22Rv1 (cell line): ENCODE results near the gene QSER1.
A peak's percentile ranks its signal among the peaks of the same experiment; 100 is the strongest.
"Not testable (repeated sequence)": the region's sequence is repeated elsewhere in the genome, so short reads cannot be mapped to it uniquely, and the experiment has no call there.

ENCODE experiments used
- H3K27ac ChIP-seq: fragments of 450-650 bp; 2 replicates; pipeline ENCODE4 v1.5.1; 2017
- CTCF ChIP-seq: fragments of 450-650 bp; IDR thresholded peaks from 2 replicates; pipeline ENCODE4 v1.5.1; 2017; ENCODE audit warnings: mild to moderate bottlenecking
- ZFX ChIP-seq: fragments of 450-650 bp; IDR thresholded peaks from 2 replicates; pipeline ENCODE4 v1.6.1; 2017; ENCODE audit warnings: antibody characterized with exemption, borderline replicate concordance

Gene QSER1

GRCh38 chr11:32884770-32885384 is 7.7 kb upstream of the QSER1 start:
- no peak overlapping the region for H3K27ac ChIP-seq
- TF ChIP-seq CTCF = peak; percentile 62
- no peak for TF ChIP-seq ZFX

- TF ChIP-seq CTCF = no peak
- TF ChIP-seq ZFX = no peak
- no peak overlapping the region for H3K27ac ChIP-seq
Measured at GRCh38 chr11:32885556-32885955, 7.1 kb upstream of the QSER1 start.

GRCh38 chr11:32886180-32886579 is 6.4 kb upstream of the QSER1 start:
- TF ChIP-seq CTCF = no peak
- no peak for TF ChIP-seq ZFX
- H3K27ac ChIP-seq = no peak overlapping the region

- not testable (repeated sequence) for H3K27ac ChIP-seq
Measured at GRCh38 chr11:32887707-32888383, 4.8 kb upstream of the QSER1 start.

GRCh38 chr11:32888384-32888710 is 4.3 kb upstream of the QSER1 start:
- H3K27ac ChIP-seq = not testable (repeated sequence)

- TF ChIP-seq CTCF = no peak
- TF ChIP-seq ZFX = no peak
- H3K27ac ChIP-seq = no peak overlapping the region
Measured at GRCh38 chr11:32888805-32889204, 3.8 kb upstream of the QSER1 start.

GRCh38 chr11:32890843-32891656 is 1.6 kb upstream of the QSER1 start:
- no peak for TF ChIP-seq ZFX
- no peak for TF ChIP-seq CTCF

GRCh38 chr11:32891657-32892354 is 805 bp upstream of the QSER1 start:
- TF ChIP-seq CTCF (no peak), ZFX (no peak)
- peak overlapping the region; percentile 57 for H3K27ac ChIP-seq

More at GRCh38 chr11:32890843-32891656, 1.6 kb upstream of the QSER1 start:
- no peak overlapping the region for H3K27ac ChIP-seq
